ENCODE measurements around the gene TFB1M.

DNA sequence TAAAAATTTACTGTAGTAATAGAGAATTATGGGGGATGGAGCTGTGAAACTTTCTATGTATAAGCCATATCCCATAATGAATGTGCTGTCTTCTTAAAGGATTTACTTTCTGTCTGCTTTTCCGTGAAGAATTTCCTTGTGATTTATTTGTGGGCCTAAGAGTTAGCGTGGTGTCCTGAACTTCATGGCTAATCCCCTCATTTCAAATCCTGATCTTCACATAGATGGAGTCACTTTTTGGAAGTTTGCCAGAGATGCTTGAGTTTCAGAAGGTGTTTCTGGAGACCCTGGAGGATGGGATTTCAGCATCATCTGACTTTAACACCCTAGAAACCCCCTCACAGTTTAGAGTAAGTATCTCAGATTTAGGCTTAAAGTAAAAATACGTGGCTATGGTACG is 69.8 kb downstream of the TFB1M start:
- TF ChIP-seq, protein P1, sequence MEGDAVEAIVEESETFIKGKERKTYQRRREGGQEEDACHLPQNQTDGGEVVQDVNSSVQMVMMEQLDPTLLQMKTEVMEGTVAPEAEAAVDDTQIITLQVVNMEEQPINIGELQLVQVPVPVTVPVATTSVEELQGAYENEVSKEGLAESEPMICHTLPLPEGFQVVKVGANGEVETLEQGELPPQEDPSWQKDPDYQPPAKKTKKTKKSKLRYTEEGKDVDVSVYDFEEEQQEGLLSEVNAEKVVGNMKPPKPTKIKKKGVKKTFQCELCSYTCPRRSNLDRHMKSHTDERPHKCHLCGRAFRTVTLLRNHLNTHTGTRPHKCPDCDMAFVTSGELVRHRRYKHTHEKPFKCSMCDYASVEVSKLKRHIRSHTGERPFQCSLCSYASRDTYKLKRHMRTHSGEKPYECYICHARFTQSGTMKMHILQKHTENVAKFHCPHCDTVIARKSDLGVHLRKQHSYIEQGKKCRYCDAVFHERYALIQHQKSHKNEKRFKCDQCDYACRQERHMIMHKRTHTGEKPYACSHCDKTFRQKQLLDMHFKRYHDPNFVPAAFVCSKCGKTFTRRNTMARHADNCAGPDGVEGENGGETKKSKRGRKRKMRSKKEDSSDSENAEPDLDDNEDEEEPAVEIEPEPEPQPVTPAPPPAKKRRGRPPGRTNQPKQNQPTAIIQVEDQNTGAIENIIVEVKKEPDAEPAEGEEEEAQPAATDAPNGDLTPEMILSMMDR (IDR thresholded peaks at IDR 0.05; ENCODE audit: low read length), result no peak
- no peak for TF ChIP-seq EZH2 (IDR thresholded peaks at IDR 0.05; ENCODE audit: borderline replicate concordance, low read length)

All from OCI-LY1 (cell line).